ENCODE data around the gene POU2F3. TPM values are rescaled to one million over a fixed set of nuclear protein-coding genes. Genes with fewer than 3 reads are reported as not detected.

POU2F3 gene
- total RNA-seq, 4 donors from 2014 or later = not detected

DNA sequence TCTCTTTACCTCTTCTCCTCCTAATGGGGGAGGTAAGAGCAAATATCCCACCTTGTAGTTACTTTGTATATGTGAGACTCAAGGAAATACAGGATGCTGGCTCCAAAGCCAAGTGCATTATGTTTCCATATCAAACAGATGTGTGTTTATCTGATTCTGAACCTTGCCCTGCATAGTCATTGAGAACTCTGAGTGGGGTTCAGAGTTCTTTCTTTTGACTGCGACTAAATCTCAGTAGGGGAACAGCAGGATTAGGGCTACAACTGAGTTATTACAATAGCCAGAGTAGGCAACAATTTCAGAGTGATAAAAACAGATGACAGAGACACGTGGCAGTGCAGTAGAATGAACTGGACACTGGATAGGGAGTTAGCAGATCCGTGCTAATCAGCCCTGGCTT, 51.0 kb downstream of the POU2F3 start:
- H3K4me3 ChIP-seq = no peak overlapping the region
- H3K4me1 ChIP-seq = no peaks in the 10 kb centered on the region
- intact Hi-C loops (cut with DNase I; ENCODE audit: low total_unique reads) (no loop called here), in situ Hi-C loops (cut with MboI; ENCODE audit: low sequenced_read_pairs in 4 of 4) (loop anchor here in 2 of 4 donors (10.0 to 25.0 kb wide), 2 partner anchors 56 to 629 kb away; no protein-coding TSS in a partner anchor)
- no peak for TF ChIP-seq POLR2A (IDR thresholded peaks at IDR 0.05)
- TF ChIP-seq, protein P1, sequence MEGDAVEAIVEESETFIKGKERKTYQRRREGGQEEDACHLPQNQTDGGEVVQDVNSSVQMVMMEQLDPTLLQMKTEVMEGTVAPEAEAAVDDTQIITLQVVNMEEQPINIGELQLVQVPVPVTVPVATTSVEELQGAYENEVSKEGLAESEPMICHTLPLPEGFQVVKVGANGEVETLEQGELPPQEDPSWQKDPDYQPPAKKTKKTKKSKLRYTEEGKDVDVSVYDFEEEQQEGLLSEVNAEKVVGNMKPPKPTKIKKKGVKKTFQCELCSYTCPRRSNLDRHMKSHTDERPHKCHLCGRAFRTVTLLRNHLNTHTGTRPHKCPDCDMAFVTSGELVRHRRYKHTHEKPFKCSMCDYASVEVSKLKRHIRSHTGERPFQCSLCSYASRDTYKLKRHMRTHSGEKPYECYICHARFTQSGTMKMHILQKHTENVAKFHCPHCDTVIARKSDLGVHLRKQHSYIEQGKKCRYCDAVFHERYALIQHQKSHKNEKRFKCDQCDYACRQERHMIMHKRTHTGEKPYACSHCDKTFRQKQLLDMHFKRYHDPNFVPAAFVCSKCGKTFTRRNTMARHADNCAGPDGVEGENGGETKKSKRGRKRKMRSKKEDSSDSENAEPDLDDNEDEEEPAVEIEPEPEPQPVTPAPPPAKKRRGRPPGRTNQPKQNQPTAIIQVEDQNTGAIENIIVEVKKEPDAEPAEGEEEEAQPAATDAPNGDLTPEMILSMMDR (IDR thresholded peaks at IDR 0.05 in 4 of 5, conservative IDR thresholded peaks at IDR 0.05 in 1 of 5) = no peak
- peaks cover 6 to 17% (median 13%) of the 10 kb centered on the region in 3 donors for H3K27me3 ChIP-seq
- H3K36me3 ChIP-seq = no peaks in the 10 kb centered on the region
- H3K9me3 ChIP-seq = no peaks in the 10 kb centered on the region
- no peak for ATAC-seq
- H3K27ac ChIP-seq = no peak overlapping the region
- DNase-seq = no peak

DNA sequence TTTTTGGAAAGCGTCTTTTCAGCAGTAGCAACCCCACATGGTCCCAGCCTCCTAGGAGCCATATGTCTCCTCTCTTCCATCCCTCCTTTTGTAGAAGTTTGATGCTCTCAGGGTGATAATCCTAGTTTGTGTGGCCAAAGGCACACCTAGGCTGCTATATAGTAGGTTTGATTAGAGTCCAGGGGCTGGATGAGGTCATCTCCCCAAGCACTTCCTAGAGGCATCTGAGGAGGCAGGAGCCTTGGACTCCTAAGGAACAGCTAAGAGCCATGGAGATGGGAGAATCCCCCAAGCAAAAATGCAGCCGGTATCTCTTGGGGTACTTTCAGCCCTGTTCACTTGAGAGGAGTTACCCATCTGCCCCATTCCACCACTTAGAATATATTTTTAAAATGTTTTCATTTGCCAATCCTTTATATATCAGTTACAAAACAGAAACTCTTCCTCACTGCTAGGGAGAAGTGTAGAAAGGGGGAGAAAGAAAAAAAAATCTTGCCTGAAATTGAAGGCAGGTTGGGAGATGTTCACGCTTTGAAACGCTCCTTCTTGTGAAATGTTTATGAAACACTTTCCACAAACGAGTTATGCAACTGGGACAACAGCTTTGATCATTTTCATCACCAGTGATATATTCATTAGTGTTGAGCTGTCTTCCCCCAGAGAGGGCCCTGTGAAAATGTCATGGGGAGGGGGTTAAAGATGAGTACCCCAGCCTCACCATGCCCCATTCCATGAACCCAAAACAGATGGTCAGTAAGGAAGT, 53.3 kb downstream of the POU2F3 start:
- Histone ChIP-seq H3K9me3 (no peaks in the 10 kb centered on the region), H3K36me3 (no peaks in the 10 kb centered on the region), H3K4me3 (no peak overlapping the region), H3K27me3 (peaks cover 6 to 17% (median 13%) of the 10 kb centered on the region in 3 donors), H3K4me1 (no peaks in the 10 kb centered on the region), H3K27ac (no peak overlapping the region)
- in situ Hi-C loops (cut with MboI; ENCODE audit: low sequenced_read_pairs in 4 of 4) (loop anchor here in 2 of 4 donors (10.0 to 25.0 kb wide), 2 partner anchors 58 to 631 kb away; no protein-coding TSS in a partner anchor), intact Hi-C loops (cut with DNase I; ENCODE audit: low total_unique reads) (no loop called here)
- no peak for ATAC-seq
- no peak for DNase-seq
- no peak for TF ChIP-seq POLR2A (IDR thresholded peaks at IDR 0.05)
- TF ChIP-seq, protein P1 (IDR thresholded peaks at IDR 0.05 in 4 of 5, conservative IDR thresholded peaks at IDR 0.05 in 1 of 5) = no peak

DNA sequence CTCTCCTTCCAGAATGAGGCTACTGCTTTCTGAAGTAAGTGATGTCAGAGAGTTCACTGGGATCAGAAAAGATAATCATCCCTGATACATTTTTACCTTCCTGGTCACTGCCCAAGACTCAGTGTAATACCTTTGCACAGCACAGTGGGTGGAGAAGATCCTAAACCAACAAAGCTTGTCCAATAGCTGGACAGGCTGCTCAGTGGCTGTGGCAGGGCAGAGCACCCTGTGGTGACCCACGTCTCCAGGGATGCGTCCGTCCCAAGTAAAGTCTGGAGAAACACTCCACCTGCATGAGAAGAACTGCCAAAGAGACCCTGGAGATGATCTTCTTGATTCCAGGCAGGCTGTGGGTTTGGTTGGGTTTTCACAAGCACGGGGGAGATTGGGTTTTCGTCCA, 54.2 kb downstream of the POU2F3 start:
- Histone ChIP-seq H3K27ac (no peak overlapping the region), H3K36me3 (no peaks in the 10 kb centered on the region), H3K4me3 (no peak overlapping the region), H3K9me3 (no peaks in the 10 kb centered on the region), H3K4me1 (no peaks in the 10 kb centered on the region), H3K27me3 (peaks cover 6 to 17% (median 13%) of the 10 kb centered on the region in 3 donors)
- ATAC-seq (no peak), DNase-seq (no peak)
- no peak for TF ChIP-seq POLR2A (IDR thresholded peaks at IDR 0.05)
- TF ChIP-seq, protein P1 (IDR thresholded peaks at IDR 0.05 in 4 of 5, conservative IDR thresholded peaks at IDR 0.05 in 1 of 5) = no peak
- in situ Hi-C loops (cut with MboI; ENCODE audit: low sequenced_read_pairs in 4 of 4) = loop anchor here in 2 of 4 donors (10.0 to 25.0 kb wide), 2 partner anchors 59 to 632 kb away; no protein-coding TSS in a partner anchor
- intact Hi-C loops (cut with DNase I; ENCODE audit: low total_unique reads) = no loop called here

GRCh38 chr11:120295099-120295498, 55.2 kb downstream of the POU2F3 start:
- Histone ChIP-seq H3K4me1 (no peaks in the 10 kb centered on the region), H3K27me3 (peaks cover 6 to 17% (median 13%) of the 10 kb centered on the region in 3 donors), H3K36me3 (no peaks in the 10 kb centered on the region), H3K4me3 (no peak overlapping the region), H3K27ac (no peak overlapping the region), H3K9me3 (no peaks in the 10 kb centered on the region)
- TF ChIP-seq, protein P1 (IDR thresholded peaks at IDR 0.05 in 4 of 5, conservative IDR thresholded peaks at IDR 0.05 in 1 of 5) = no peak
- TF ChIP-seq POLR2A (IDR thresholded peaks at IDR 0.05) = no peak
- intact Hi-C loops (cut with DNase I; ENCODE audit: low total_unique reads) (no loop called here), in situ Hi-C loops (cut with MboI; ENCODE audit: low sequenced_read_pairs in 4 of 4) (loop anchor here in 2 of 4 donors (5.0 to 25.0 kb wide), 3 partner anchors 60 to 633 kb away; no protein-coding TSS in a partner anchor)
- no peak for ATAC-seq
- no peak for DNase-seq

Measured in gastrocnemius medialis (tissue), 4 donors.